HG02973 (cell line): ENCODE data around the gene SIRT7.
A peak's percentile ranks its signal among the peaks of the same experiment; 100 is the strongest.

Experiments used
- ATAC-seq: cut with Tn5 transposase; IDR thresholded peaks from one replicate; pipeline ENCODE4 v1.9.1; 2021; ENCODE audit warnings: moderate library complexity; ENCODE audit not compliant: unreplicated experiment

Gene SIRT7

GRCh38 chr17:81921537-81921862 lies 3.5 kb upstream of the SIRT7 start:
- ATAC-seq, result no peak

GRCh38 chr17:81920612-81921536 lies 2.9 kb upstream of the SIRT7 start:
- ATAC-seq, result no peak

GRCh38 chr17:81918832-81919545 lies 1.0 kb upstream of the SIRT7 start:
- no peak for ATAC-seq

GRCh38 chr17:81918333-81918669 lies 325 bp upstream of the SIRT7 start:
- peak; percentile 2 for ATAC-seq

DNA sequence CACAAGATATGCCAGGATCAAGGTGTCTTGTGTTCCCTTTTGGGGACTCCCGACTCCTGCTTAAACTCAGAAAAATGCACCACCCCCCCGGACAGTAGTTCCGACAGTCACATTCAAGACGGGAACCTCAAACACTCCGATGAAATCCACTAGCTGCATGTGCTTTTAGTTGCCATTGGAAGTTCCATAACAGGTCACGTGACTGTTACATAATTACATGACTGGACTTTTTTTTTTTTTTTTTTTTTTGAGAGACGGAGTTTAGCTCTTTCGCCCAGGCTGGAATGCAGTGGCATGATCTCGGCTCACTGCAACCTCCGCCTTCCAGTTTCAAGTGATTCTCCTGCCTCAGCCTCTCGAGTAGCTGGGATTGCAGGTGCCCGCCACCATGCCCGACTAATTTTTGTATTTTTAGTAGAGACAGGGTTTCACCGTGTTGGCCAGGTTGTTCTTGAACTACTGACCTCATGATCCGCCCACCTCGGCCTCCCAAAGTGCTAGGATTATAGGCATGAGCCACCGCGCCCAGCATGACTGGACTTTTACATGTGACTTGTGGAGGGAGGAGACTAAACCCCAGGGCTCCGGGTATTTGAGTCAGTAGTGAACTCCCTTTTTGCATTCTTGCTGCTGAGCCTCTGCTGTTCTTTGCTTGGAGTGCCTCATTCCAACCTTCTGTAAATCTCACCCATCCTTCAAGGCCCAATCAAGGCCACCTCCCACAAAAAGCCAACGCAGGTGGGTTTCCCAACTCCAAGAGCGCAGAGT lies 1.6 kb downstream of the SIRT7 start:
- no peak for ATAC-seq

- ATAC-seq, result no peak
These were observed 2.6 kb downstream of the SIRT7 start for GRCh38 chr17:81915331-81915730.

- ATAC-seq, result no peak
These were observed 3.7 kb downstream of the SIRT7 start for GRCh38 chr17:81914103-81914850.

GRCh38 chr17:81913394-81914102 lies 4.4 kb downstream of the SIRT7 start:
- ATAC-seq, result no peak

GRCh38 chr17:81912441-81913309 lies 5.3 kb downstream of the SIRT7 start:
- no peak for ATAC-seq

DNA sequence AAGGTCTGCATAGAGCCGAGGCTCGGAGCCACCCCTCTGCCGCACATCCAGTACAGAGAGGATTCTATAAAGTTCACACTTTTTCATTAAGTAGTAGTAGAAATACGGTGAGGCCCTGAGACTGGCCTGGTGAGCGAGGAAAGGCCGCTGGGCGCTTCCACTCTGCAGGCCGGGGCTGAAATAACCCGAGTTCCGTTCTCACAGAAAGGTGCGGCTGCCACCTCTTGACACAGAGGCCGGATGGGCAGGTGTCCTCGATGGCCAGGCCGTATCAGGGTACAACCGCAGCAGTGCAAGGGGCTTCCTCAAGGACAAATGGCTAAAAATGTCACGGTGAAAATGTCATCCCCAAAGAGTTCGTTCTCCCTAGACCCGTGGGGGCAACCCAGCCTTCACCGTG lies 6.0 kb downstream of the SIRT7 start:
- ATAC-seq, result no peak

GRCh38 chr17:81911277-81911961 lies 6.6 kb downstream of the SIRT7 start, which contains the start of gene PCYT2:
TSS of gene PCYT2 (minus strand) at chr17:81911399. CDS start at chr17:81911355, 44 bp downstream.
- peak; percentile 59 for ATAC-seq

DNA sequence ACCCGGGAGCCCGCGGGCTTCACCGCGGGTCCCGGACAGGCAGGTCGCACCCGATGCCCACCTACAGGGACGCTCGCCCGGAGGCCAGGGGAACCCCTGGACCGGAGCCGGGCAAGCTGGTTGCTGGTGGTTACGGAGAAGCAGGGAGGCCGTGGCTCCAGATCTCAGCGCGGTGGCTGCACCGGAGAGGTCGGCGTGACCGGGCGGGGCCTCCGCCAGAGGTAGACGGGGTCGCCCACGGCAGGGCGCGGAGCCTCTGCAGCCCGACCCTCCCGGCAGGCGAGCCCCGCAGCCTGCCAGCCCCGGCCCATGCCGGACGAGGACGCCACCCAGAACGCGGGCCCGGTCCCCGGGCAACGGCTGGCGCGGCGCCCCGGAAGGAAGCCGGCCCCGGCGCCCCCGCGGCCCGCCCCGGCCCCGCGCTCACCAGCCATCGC lies 7.1 kb downstream of the SIRT7 start:
- peak; percentile 16 for ATAC-seq

- no peak for ATAC-seq
These were observed 7.8 kb downstream of the SIRT7 start for GRCh38 chr17:81909966-81910839.

DNA sequence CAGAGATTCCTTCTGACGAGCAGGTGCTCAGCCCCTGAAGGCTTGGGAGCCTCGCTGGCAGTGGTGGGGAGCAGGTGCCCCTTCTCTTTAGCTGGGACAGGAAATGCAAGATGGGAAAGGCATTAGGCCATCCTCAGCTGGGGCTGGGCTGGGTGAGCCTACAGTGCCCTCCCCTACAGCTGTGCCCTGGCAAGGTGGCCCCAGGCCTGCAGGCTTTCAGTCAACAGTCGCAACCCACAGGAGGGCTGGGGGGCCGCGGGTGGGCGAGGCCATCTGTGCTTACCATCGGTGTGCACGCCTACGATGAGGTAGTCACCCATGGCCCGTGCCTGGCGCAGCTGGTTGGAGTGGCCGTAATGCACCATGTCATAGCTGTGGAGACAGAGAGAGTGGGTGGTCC lies 8.7 kb downstream of the SIRT7 start:
- no peak for ATAC-seq

- ATAC-seq, result no peak
These were observed 9.2 kb downstream of the SIRT7 start for GRCh38 chr17:81908793-81909192.

DNA sequence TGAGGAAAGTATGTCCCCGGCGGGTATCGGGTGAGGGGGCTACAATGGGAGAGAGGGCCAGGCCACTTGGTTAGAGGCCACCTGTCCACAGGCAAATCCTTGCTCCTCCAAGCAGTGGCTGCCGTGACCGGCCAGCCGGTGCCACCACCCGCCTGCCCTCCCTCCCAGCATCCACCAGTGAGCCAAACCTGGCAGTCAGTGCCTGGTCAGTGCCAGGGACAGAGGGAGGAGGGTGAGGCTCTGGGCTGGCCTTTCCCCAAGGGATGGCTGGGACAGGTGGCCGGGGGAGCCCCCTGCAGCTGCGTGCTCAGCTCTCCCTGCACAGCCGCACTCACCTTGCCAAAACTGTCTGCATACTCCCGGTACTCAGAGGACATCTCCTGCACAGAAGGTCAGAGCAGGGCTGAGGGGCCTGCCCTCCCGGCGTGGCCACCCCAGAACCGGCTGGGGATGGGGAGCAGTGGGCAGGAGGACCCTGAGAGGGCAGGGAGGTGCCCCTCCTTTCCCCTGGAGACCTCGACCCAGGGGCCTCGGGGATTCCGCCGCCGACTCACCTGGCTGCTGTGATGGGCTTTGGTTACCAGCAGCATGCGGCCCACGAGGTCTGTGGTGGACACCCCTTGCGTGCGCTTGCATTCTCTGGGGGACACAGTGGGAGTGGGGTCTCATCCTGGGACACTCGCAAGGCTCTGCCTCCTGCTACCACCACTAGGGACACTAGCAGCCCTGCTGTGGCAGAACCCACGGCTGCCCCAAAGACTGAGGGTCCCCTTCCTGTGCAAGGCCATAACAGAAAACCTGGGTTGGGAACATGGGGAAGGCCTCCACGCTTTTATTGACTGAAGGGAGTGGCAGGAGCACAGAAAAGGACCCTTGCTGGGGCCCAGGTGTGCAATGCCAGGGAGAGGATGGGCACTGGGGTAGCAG lies 10.5 kb downstream of the SIRT7 start:
- no peak for ATAC-seq
